ENCODE measurements around the gene DOCK3. TPM values are rescaled to one million over a fixed set of nuclear protein-coding genes. Genes with fewer than 3 reads are reported as not detected.

The DOCK3 gene
- total and polyA plus RNA-seq, 2 of the 4 experiments (the other 2 are of a cell fraction): under 0.01 to 0.12 TPM

DNA sequence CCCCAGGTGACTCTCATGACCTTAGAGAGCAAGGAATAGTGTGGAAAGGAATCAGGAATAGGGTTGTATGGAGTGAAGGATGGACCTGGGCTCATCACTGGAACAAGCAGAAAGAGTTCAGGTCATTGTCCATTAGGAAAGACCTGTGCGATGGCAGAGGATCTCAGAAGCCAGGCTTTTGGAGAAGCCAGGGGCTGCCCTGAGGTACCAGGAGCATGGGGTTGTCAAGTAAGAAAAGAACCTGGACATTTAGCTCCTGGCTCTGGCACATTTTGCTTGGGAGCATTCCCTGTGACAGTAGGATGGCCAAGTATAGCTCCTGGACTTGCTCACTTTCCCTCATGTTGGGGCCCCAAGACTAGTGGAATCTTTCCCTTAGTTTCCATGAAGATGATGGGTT, 657.4 kb downstream of the DOCK3 start:
- Histone ChIP-seq H2BK5ac (ENCODE audit: low read depth, low read length, poor library complexity, severe bottlenecking) (no peak overlapping the region), H2AK5ac (ENCODE audit: low read depth, low read length) (no peak overlapping the region), H2BK15ac (ENCODE audit: low read depth, low read length) (no peak overlapping the region), H2BK120ac (ENCODE audit: low read depth, low read length) (no peak overlapping the region), H4K91ac (ENCODE audit: insufficient read depth, low read depth, low read length) (no peak overlapping the region), H3K4me3 (ENCODE audit: insufficient read depth, low read depth, low read length) (no peak overlapping the region), H3K18ac (ENCODE audit: low read depth, low read length) (no peak overlapping the region), H3K14ac (replicated peaks; ENCODE audit: low read depth, low read length) (no peak overlapping the region), H3K56ac (ENCODE audit: extremely low read depth, insufficient read depth, low read length) (no peak overlapping the region), H2BK20ac (ENCODE audit: low read depth, low read length) (no peak overlapping the region), H4K20me1 (ENCODE audit: insufficient read depth, low read length) (no peaks in the 10 kb centered on the region), H2AK9ac (replicated peaks; ENCODE audit: low read depth, low read length, poor library complexity) (no peak overlapping the region), H3K79me1 (ENCODE audit: low read depth in 1 of 2, low read length in 2 of 2) (no peaks in the 10 kb centered on the region), H3K36me3 (ENCODE audit: control insufficient read depth, insufficient read depth, low read length) (no peaks in the 10 kb centered on the region), H3K27ac (ENCODE audit: insufficient read depth, low read length) (no peak overlapping the region), H3K9ac (ENCODE audit: low read depth, low read length) (no peak overlapping the region), H3K23ac (ENCODE audit: low read depth, low read length) (no peak overlapping the region), H4K8ac (ENCODE audit: low read depth in 2 of 2, low read length in 2 of 2) (no peak overlapping the region), H3K9me1 (ENCODE audit: insufficient read depth, low read length) (no peaks in the 10 kb centered on the region), H2AFZ (replicated peaks; ENCODE audit: low read length, poor library complexity) (no peak overlapping the region), H3K4me2 (ENCODE audit: low read depth, low read length) (no peak overlapping the region), H3K9me3 (ENCODE audit: control insufficient read depth, insufficient read depth, low read length) (no peaks in the 10 kb centered on the region), H3K4me1 (ENCODE audit: control insufficient read depth, insufficient read depth, low read length) (no peaks in the 10 kb centered on the region), H3K27me3 (ENCODE audit: control insufficient read depth, insufficient read depth, low read length) (no peaks in the 10 kb centered on the region; the same call in 1 of the 2 replicates), H4K5ac (ENCODE audit: low read depth, low read length) (no peak overlapping the region), H3K4ac (ENCODE audit: low read depth, low read length) (no peak overlapping the region)
- DNase-seq (no peak), ATAC-seq (ENCODE audit: low read depth) (no peak)
- 100% methylated on average over 1 of the region's 1 CpG; no CpG with 5 or more reads in 1 of the 2 experiments for WGBS, 2 experiments (ENCODE audit: extremely low coverage in 2 of 2, insufficient read length in 1 of 2)
- CTCF ChIA-PET: no interaction called here
- dilution Hi-C loops (cut with HindIII; ENCODE audit: low sequenced_read_pairs, unreplicated experiment): no loop called here
- POLR2A ChIA-PET (ENCODE audit: unreplicated experiment): no interaction called here
- TF ChIP-seq BHLHE40 (IDR thresholded peaks at IDR 0.05; ENCODE audit: low read depth, low read length) (no peak), RCOR1 (IDR thresholded peaks at IDR 0.05; ENCODE audit: insufficient replicate concordance, low read length) (no peak), RAD21 (IDR thresholded peaks at IDR 0.05; ENCODE audit: low read length) (no peak), MAZ (IDR thresholded peaks at IDR 0.05; ENCODE audit: borderline replicate concordance, low read depth, low read length) (no peak), CHD1 (IDR thresholded peaks at IDR 0.05; ENCODE audit: low read depth, low read length) (no peak)
- intact Hi-C loops (cut with micrococcal nuclease): loop anchor here (10.0 kb wide), 1 partner anchor 593 kb away; no protein-coding TSS in a partner anchor
- no TSS peak for BruUV-seq (replicated peaks)
- in situ Hi-C loops (cut with MboI; ENCODE audit: low sequenced_read_pairs): no loop called here

Data from IMR-90 (cell line).